Middle frontal gyrus (tissue), 1 donor: ENCODE data around the gene UNC93B1.
"Not testable (repeated sequence)": the region's sequence is repeated elsewhere in the genome, so short reads cannot be mapped to it uniquely, and the experiment has no call there.

Experiments used
- DNase-seq: peaks from one replicate; pipeline ENCODE4 v3.0.0-alpha.2; 2015; ENCODE audit warnings: low spot score; ENCODE audit errors: extremely low spot score

The UNC93B1 gene

GRCh38 chr11:68010090-68011041, 6.5 kb upstream of the UNC93B1 start, which contains the start of gene ALDH3B1:
Gene ALDH3B1, plus strand, starts transcription at chr11:68010327. Its CDS starts 4,971 bp downstream, at chr11:68015298.
- DNase-seq, result peak; percentile 9

GRCh38 chr11:68009391-68010089, 5.6 kb upstream of the UNC93B1 start:
- no peak for DNase-seq

- no peak for DNase-seq
These were observed 4.8 kb upstream of the UNC93B1 start for GRCh38 chr11:68008381-68009337.

- DNase-seq, result no peak
These were observed 3.8 kb upstream of the UNC93B1 start for GRCh38 chr11:68007498-68008380.

- no peak for DNase-seq
These were observed 2.8 kb upstream of the UNC93B1 start for GRCh38 chr11:68006606-68007166.

- DNase-seq, result no peak
These were observed 846 bp upstream of the UNC93B1 start for GRCh38 chr11:68004551-68005335.

- DNase-seq, result no peak
These were observed 705 bp downstream of the UNC93B1 start for GRCh38 chr11:68002938-68003845.

- DNase-seq, result no peak
These were observed 1.3 kb downstream of the UNC93B1 start for GRCh38 chr11:68002575-68002937.

GRCh38 chr11:67999704-68000103, 4.2 kb downstream of the UNC93B1 start:
- no peak for DNase-seq

- DNase-seq, result no peak
These were observed 4.7 kb downstream of the UNC93B1 start for GRCh38 chr11:67999201-67999629.

GRCh38 chr11:67998150-67999045, 5.5 kb downstream of the UNC93B1 start:
- DNase-seq, result no peak

GRCh38 chr11:67997475-67997921, 6.4 kb downstream of the UNC93B1 start:
- DNase-seq, result no peak

GRCh38 chr11:67996622-67997474, 7.0 kb downstream of the UNC93B1 start:
- no peak for DNase-seq

- no peak for DNase-seq
These were observed 7.8 kb downstream of the UNC93B1 start for GRCh38 chr11:67996051-67996450.

GRCh38 chr11:67995579-67995978, 8.3 kb downstream of the UNC93B1 start:
- DNase-seq, result not testable (repeated sequence)

GRCh38 chr11:67995129-67995528, 8.8 kb downstream of the UNC93B1 start:
- DNase-seq, result not testable (repeated sequence)
